Measurements from ENCODE around the gene ENTHD1. TPM values are rescaled to one million over a fixed set of nuclear protein-coding genes. Genes with fewer than 3 reads are reported as not detected.

Gene ENTHD1
- total and polyA plus RNA-seq, 10 of the 15 experiments (the other 5 are each of a cell fraction or from before 2014, with no cell fraction given) = 0.09 to 0.52 (median 0.21) TPM; not detected in 1

DNA sequence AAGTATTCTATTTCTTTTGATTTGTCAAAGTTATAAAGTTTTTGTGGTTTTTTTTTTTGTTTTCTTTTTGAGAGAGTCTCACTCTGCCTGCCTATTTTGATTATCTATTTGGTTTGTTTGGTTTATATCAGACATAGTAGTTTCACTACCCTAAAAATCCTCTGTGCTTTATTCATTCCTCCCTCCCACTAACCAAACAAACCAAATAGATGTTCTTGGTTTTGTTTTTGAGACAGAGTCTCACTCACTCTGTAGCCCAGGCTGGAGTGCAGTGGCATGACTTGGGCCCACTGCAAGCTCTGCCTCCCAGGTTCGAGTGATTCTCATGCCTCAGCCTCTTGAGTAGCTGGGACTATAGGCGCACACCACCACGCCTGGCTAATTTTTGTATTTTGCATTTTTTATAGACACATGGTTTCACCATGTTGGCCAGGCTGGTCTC is 67.9 kb downstream of the ENTHD1 start (continued):
- TF ChIP-seq, protein P1, sequence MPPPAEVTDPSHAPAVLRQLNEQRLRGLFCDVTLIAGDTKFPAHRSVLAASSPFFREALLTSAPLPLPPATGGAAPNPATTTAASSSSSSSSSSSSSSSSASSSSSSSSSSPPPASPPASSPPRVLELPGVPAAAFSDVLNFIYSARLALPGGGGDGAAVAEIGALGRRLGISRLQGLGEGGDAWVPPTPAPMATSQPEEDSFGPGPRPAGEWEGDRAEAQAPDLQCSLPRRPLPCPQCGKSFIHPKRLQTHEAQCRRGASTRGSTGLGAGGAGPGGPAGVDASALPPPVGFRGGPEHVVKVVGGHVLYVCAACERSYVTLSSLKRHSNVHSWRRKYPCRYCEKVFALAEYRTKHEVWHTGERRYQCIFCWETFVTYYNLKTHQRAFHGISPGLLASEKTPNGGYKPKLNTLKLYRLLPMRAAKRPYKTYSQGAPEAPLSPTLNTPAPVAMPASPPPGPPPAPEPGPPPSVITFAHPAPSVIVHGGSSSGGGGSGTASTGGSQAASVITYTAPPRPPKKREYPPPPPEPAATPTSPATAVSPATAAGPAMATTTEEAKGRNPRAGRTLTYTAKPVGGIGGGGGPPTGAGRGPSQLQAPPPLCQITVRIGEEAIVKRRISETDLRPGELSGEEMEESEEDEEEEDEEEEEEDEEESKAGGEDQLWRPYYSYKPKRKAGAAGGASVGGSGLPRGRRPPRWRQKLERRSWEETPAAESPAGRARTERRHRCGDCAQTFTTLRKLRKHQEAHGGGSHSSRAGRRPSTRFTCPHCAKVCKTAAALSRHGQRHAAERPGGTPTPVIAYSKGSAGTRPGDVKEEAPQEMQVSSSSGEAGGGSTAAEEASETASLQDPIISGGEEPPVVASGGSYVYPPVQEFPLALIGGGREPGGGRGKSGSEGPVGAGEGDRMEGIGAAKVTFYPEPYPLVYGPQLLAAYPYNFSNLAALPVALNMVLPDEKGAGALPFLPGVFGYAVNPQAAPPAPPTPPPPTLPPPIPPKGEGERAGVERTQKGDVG (CRISPR knock-in tag; IDR thresholded peaks at IDR 0.05) = no peak
- TF ChIP-seq NR2C1 (IDR thresholded peaks at IDR 0.05) = no peak
- no peak for TF ChIP-seq ZNF217 (IDR thresholded peaks at IDR 0.05)
- TF ChIP-seq KLF5 (IDR thresholded peaks at IDR 0.05; ENCODE audit: partially characterized antibody) = no peak
- TF ChIP-seq, protein P2, sequence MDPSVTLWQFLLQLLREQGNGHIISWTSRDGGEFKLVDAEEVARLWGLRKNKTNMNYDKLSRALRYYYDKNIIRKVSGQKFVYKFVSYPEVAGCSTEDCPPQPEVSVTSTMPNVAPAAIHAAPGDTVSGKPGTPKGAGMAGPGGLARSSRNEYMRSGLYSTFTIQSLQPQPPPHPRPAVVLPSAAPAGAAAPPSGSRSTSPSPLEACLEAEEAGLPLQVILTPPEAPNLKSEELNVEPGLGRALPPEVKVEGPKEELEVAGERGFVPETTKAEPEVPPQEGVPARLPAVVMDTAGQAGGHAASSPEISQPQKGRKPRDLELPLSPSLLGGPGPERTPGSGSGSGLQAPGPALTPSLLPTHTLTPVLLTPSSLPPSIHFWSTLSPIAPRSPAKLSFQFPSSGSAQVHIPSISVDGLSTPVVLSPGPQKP (IDR thresholded peaks at IDR 0.05; ENCODE audit: low read depth, low read length) = no peak
- no peak for TF ChIP-seq STAT1 (conservative IDR thresholded peaks at IDR 0.05)
- TF ChIP-seq BCL11A (IDR thresholded peaks at IDR 0.05; ENCODE audit: low read depth, low read length) = peak; percentile 56; the same call in 1 of the 2 replicates
- TF ChIP-seq NFXL1 (IDR thresholded peaks at IDR 0.05; ENCODE audit: borderline replicate concordance) = no peak
- TF ChIP-seq SRF (IDR thresholded peaks at IDR 0.05; ENCODE audit: low read depth in 2 of 2, low read length in 2 of 2) = no peak
- TF ChIP-seq NFYB (IDR thresholded peaks at IDR 0.05; ENCODE audit: insufficient read depth, low read depth, low read length) = no peak
- no peak for TF ChIP-seq HCFC1 (IDR thresholded peaks at IDR 0.05; ENCODE audit: low read length)
- TF ChIP-seq E2F8 (IDR thresholded peaks at IDR 0.05; ENCODE audit: low read depth, partially characterized antibody) = no peak
- no peak for TF ChIP-seq ASH2L (IDR thresholded peaks at IDR 0.05; ENCODE audit: borderline replicate concordance, low read depth)
- no peak for TF ChIP-seq RB1 (IDR thresholded peaks at IDR 0.05; ENCODE audit: borderline replicate concordance)
- TF ChIP-seq SIN3A (IDR thresholded peaks at IDR 0.05; ENCODE audit: low read depth, low read length) = no peak
- TF ChIP-seq NBN (IDR thresholded peaks at IDR 0.05) = peak; percentile 54
- TF ChIP-seq CHD4 (IDR thresholded peaks at IDR 0.05) = no peak
- peak; percentile 74 to 79; a peak in 3 of 4 replicates for TF ChIP-seq IKZF2 (IDR thresholded peaks at IDR 0.05)
- no peak for TF ChIP-seq CHD2 (IDR thresholded peaks at IDR 0.05; ENCODE audit: borderline replicate concordance, low read depth, low read length)
- no peak for TF ChIP-seq ZNF207 (IDR thresholded peaks at IDR 0.05; ENCODE audit: borderline replicate concordance)
- no peak for TF ChIP-seq CBX3 (IDR thresholded peaks at IDR 0.05; ENCODE audit: borderline replicate concordance, low read depth)
- no peak; the same call in 1 of the 2 replicates for TF ChIP-seq BMI1 (IDR thresholded peaks at IDR 0.05; ENCODE audit: borderline replicate concordance)
- TF ChIP-seq STAT3 (IDR thresholded peaks at IDR 0.05; ENCODE audit: low read depth, low read length) = no peak
- TF ChIP-seq PAX5 (IDR thresholded peaks at IDR 0.05; ENCODE audit: borderline replicate concordance, low read depth, low read length) = peak; percentile 31; the same call in 1 of the 2 replicates
- no peak for TF ChIP-seq SMAD1 (IDR thresholded peaks at IDR 0.05; ENCODE audit: low read depth, partially characterized antibody)
- peak; percentile 79; the same call in 1 of the 2 replicates for TF ChIP-seq PKNOX1 (IDR thresholded peaks at IDR 0.05)

Data from GM12878 (cell line).